GM12878 (cell line): ENCODE measurements around the gene SKP2. TPM values are rescaled to one million over a fixed set of nuclear protein-coding genes. Genes with fewer than 3 reads are reported as not detected.

Experiments used
- ATAC-seq: fragments of 200-7000 bp; cut with Tn5 transposase; 3 replicates; pipeline ENCODE4 v1.9.1; 2020; ENCODE audit warnings: mild to moderate bottlenecking, moderate library complexity
- BruUV-seq: library from RNA; stranded (reverse); fragments of 400-500 nt; replicated peaks from 2 replicates; lab custom pipeline; 2021; lab: Mats Ljungman, UMichigan
- CTCF ChIA-PET: fragments of 300-600 bp; sonication (Branson Sonifier 250); formaldehyde crosslinking; extraction: SDS; loops from one replicate; lab custom pipeline; 2021; ENCODE audit warnings: inconsistent platforms; lab: Yijun Ruan, JAX
- POLR2A ChIA-PET: fragments of 350-600 bp; formaldehyde crosslinking; extraction: SDS; loops from one replicate; lab custom pipeline; 2021; ENCODE audit warnings: inconsistent platforms; lab: Charles Lee
- RAD21 ChIA-PET: fragments of 300-600 bp; sonication (Branson Sonifier 250); formaldehyde crosslinking; loops from one replicate; lab custom pipeline; 2023; ENCODE audit warnings: antibody characterized with exemption; ENCODE audit not compliant: unreplicated experiment; lab: Charles Lee
- SMC1A ChIA-PET: fragments of 300-600 bp; sonication (Branson Sonifier 250); formaldehyde crosslinking; loops from one replicate; lab custom pipeline; 2023; ENCODE audit not compliant: unreplicated experiment, uncharacterized antibody; lab: Charles Lee
- DNase-seq: peaks from one replicate; pipeline ENCODE4 v3.0.0-alpha.2; 2011; ENCODE audit warnings: low read depth, low spot score
- FAIRE-seq: peaks from 3 replicates; lab custom pipeline; 2011; peaks lifted over from hg19 to GRCh38; lab: Jason Lieb, UNC
- H2AFZ ChIP-seq: 2 replicates; pipeline ENCODE4 v1.6.0; 2011; ENCODE audit warnings: low read depth, low read length, control low read depth; ENCODE audit not compliant: control insufficient read depth
- H3K27ac ChIP-seq: 2 replicates; pipeline ENCODE4 v1.5.1; 2011; ENCODE audit warnings: control low read depth; ENCODE audit not compliant: control insufficient read depth, insufficient read depth
- H3K27me3 ChIP-seq, 2 experiments: replicated peaks in 1 of 2; 2 replicates each; pipeline versions ENCODE4 v1.6.0 to v1.6.1; 2011; ENCODE audit warnings: low read length in 1 of 2; ENCODE audit not compliant: control insufficient read depth in 2 of 2, insufficient read depth in 2 of 2
- H3K36me3 ChIP-seq, 2 experiments: 2 replicates each; pipeline ENCODE4 v1.5.1; 2011; ENCODE audit warnings: low read length in 1 of 2; ENCODE audit not compliant: control insufficient read depth in 2 of 2, insufficient read depth in 2 of 2
- H3K4me1 ChIP-seq: 2 replicates; pipeline ENCODE4 v1.6.1; 2011; ENCODE audit warnings: mild to moderate bottlenecking, low read length, moderate library complexity, mixed read lengths; ENCODE audit not compliant: control insufficient read depth, insufficient read depth
- H3K4me2 ChIP-seq: 2 replicates; pipeline ENCODE4 v1.6.0; 2011; ENCODE audit warnings: control low read depth; ENCODE audit not compliant: control insufficient read depth, insufficient read depth
- H3K4me3 ChIP-seq: fragments of 200-600 bp; sonication (generic); 2 replicates; pipeline ENCODE4 v1.5.1; 2016
- H3K79me2 ChIP-seq: 2 replicates; pipeline ENCODE4 v1.6.0; 2011; ENCODE audit warnings: low read length; ENCODE audit not compliant: control insufficient read depth, insufficient read depth
- H3K9ac ChIP-seq: 2 replicates; pipeline ENCODE4 v1.8.0; 2011; ENCODE audit warnings: low read length, control low read depth, mixed read lengths; ENCODE audit not compliant: control insufficient read depth, insufficient read depth
- H3K9me3 ChIP-seq: replicated peaks from 3 replicates; pipeline ENCODE4 v1.5.1; 2011; ENCODE audit warnings: mild to moderate bottlenecking, low read length; ENCODE audit not compliant: control insufficient read depth, insufficient read depth
- H4K20me1 ChIP-seq: 2 replicates; pipeline ENCODE4 v1.6.0; 2011; ENCODE audit not compliant: control insufficient read depth, insufficient read depth
- ESRRA ChIP-seq: IDR thresholded peaks from 2 replicates; pipeline ENCODE4 v1.6.1; 2012; ENCODE audit warnings: mild to moderate bottlenecking, low read length, improper control_type of control experiment
- HDGF ChIP-seq: fragments of 450-650 bp; IDR thresholded peaks from 2 replicates; pipeline ENCODE4 v1.6.1; 2016; ENCODE audit warnings: antibody characterized with exemption
- MEF2A ChIP-seq: IDR thresholded peaks from 2 replicates; pipeline ENCODE4 v1.6.1; 2011; ENCODE audit warnings: low read depth, mild to moderate bottlenecking, low read length, moderate library complexity; ENCODE audit not compliant: insufficient read depth
- SIN3A ChIP-seq: IDR thresholded peaks from 2 replicates; pipeline ENCODE4 v1.6.1; 2012; ENCODE audit warnings: low read depth, low read length, improper control_type of control experiment
- SPI1 ChIP-seq: IDR thresholded peaks from 2 replicates; pipeline ENCODE4 v1.6.1; 2011; ENCODE audit warnings: low read depth, mild to moderate bottlenecking, low read length, moderate library complexity, borderline replicate concordance; ENCODE audit not compliant: insufficient read depth
- TARDBP ChIP-seq: IDR thresholded peaks from 2 replicates; pipeline ENCODE4 v1.6.1; 2016; ENCODE audit warnings: borderline replicate concordance
- WGBS: methylation state at CpG from one replicate; pipeline ENCODE4 v1.1.6; 2016; ENCODE audit warnings: low lambda C conversion rate; ENCODE audit not compliant: insufficient replicate concordance, insufficient coverage; ENCODE audit errors: missing lambda C conversion rate; 5-methylcytosine and 5-hydroxymethylcytosine counted together
- in situ Hi-C: fragments of 300-500 bp; cut with MboI; formaldehyde crosslinking; loops from 9 replicates; pipeline ENCODE4 v1.14.3; 2018; ENCODE audit warnings: mixed read lengths
- intact Hi-C: fragments of 100-400 bp; cut with micrococcal nuclease; formaldehyde crosslinking; loops from one replicate; pipeline ENCODE4 v1.14.2; 2022; ENCODE audit not compliant: unreplicated experiment
- polyA plus RNA-seq, 11 experiments: library from polyadenylated mRNA; depleted of rRNA in 4 of 11; unstranded in 6 of 11; stranded (reverse) in 5 of 11; fragments of >200 nt; fragmentation: Nextera tagmentation in 4 of 11; fragmentation: Illumina TruSeq in 1 of 11; extraction: Ambion mirVana in 4 of 11; extraction: Trizol in 1 of 11; gene quantifications; 1 replicate in 1 of 11; 2 replicates in 10 of 11; pipeline versions ENCODE4 v1.2.1 to v1.2.3, GENCODE V29; 2011 to 2016; ENCODE audit warnings: inconsistent platforms in 2 of 11, missing spikeins in 2 of 11, low read depth in 1 of 11
- total RNA-seq, 4 experiments: library from RNA; depleted of rRNA in 3 of 4; stranded (reverse); fragments of >200 nt in 3 of 4; fragmentation: Illumina TruSeq in 1 of 4; extraction: Trizol in 1 of 4; gene quantifications; 2 replicates each; pipeline versions ENCODE4 v1.2.1 to v1.2.3, GENCODE V29; 2013 to 2021
- TF ChIP-seq, protein P1 (sequence below): IDR thresholded peaks from 2 replicates; pipeline ENCODE4 v1.6.1; 2011; ENCODE audit warnings: low read depth, mild to moderate bottlenecking, low read length, moderate library complexity, borderline replicate concordance; ENCODE audit errors: extremely low read depth

SKP2 gene
- total and polyA plus RNA-seq, 10 of the 15 experiments (the other 5 are each of a cell fraction or from before 2014, with no cell fraction given): 13.9 to 50.8 (median 36.9) TPM

DNA sequence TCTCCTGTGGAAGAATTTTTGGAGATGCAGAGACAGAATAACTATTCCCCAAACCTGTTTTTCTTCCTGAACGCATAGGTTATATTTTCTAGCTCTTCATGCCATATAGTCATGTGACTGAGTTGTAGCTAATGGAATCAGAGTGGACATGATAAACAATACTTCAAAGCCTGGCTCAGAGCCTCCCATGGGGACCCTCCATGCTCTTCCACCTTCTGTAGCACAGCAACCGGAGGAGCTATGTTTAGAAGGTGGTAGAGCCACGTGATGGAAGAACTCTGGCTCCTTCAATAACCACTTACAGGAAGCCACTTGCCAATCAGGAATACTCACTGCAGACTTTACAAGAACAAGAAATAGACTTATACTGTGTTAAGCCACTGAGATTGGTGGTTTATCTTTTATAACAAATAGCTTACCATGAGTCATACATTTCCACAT, 50.6 kb downstream of the SKP2 start:
- intact Hi-C loops (no loop called here), in situ Hi-C loops (no loop called here)
- BruUV-seq: no TSS peak
- no peaks in the 10 kb centered on the region for H3K36me3 ChIP-seq
- no peaks in the 10 kb centered on the region for H3K27me3 ChIP-seq
- no peak overlapping the region for H2AFZ ChIP-seq
- WGBS: 79% methylated on average over 3 of the region's 3 CpGs
- ChIA-PET RAD21 (interaction anchor here (0.6 kb wide), 1 partner anchor 493 kb away, joined by 3 read pairs; no protein-coding TSS in a partner anchor), SMC1A (interaction anchor here (1.0 to 1.3 kb wide), 3 partner anchors 13 to 21 kb away, joined by 3 to 4 read pairs (median 3); no protein-coding TSS in a partner anchor), CTCF (interaction anchor here (0.8 to 2.1 kb wide), 5 partner anchors 24 to 124 kb away, joined by 3 to 4 read pairs (median 3); no protein-coding TSS in a partner anchor), POLR2A (interaction anchor here (0.6 kb wide), 1 partner anchor 34 kb away, joined by 3 read pairs; no protein-coding TSS in a partner anchor)
- H3K9ac ChIP-seq: no peak overlapping the region
- no peak for FAIRE-seq
- H3K4me3 ChIP-seq: no peak overlapping the region
- H4K20me1 ChIP-seq: no peaks in the 10 kb centered on the region
- DNase-seq: no peak
- no peaks in the 10 kb centered on the region for H3K4me1 ChIP-seq
- ATAC-seq: no peak
- no peaks in the 10 kb centered on the region for H3K9me3 ChIP-seq
- TF ChIP-seq HDGF (no peak), ESRRA (no peak), SIN3A (no peak), SPI1 (no peak), TARDBP (no peak), MEF2A (no peak)
- H3K4me2 ChIP-seq: no peak overlapping the region
- H3K79me2 ChIP-seq: no peaks in the 10 kb centered on the region
- no peak overlapping the region for H3K27ac ChIP-seq

DNA sequence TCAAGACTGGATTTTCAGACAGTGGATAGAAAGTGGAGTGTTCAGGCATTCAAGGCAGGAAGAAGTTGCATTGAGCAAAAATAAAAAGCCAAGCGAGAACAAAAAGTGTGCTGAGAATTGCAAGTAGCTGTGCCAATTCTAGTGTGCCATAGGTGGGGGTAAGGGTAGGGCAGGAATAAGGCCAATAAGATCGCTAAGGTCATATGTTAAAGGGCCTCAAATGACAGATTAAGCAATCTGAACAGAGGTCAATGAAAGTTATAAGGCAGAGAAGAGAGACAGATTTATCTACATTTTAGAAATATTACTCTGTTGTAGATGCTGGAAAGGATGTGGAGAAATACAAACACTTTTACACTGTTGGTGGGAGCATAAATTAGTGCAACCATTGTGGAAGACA, 53.4 kb downstream of the SKP2 start:
- ChIA-PET POLR2A (no interaction called here), RAD21 (no interaction called here), CTCF (interaction anchor here (1.1 kb wide), 1 partner anchor 125 kb away, joined by 3 read pairs; no protein-coding TSS in a partner anchor), SMC1A (no interaction called here)
- FAIRE-seq (no peak), DNase-seq (no peak), ATAC-seq (no peak)
- no peak overlapping the region for H3K27ac ChIP-seq
- H2AFZ ChIP-seq: no peak overlapping the region
- H3K79me2 ChIP-seq: no peaks in the 10 kb centered on the region
- H4K20me1 ChIP-seq: no peaks in the 10 kb centered on the region
- BruUV-seq: no TSS peak
- no peaks in the 10 kb centered on the region for H3K36me3 ChIP-seq
- WGBS: 100% methylated on average over 2 of the region's 2 CpGs
- no peaks in the 10 kb centered on the region for H3K27me3 ChIP-seq
- H3K4me1 ChIP-seq: no peaks in the 10 kb centered on the region
- intact Hi-C loops: no loop called here
- in situ Hi-C loops: no loop called here
- H3K4me3 ChIP-seq: no peak overlapping the region
- H3K9me3 ChIP-seq: no peaks in the 10 kb centered on the region
- TF ChIP-seq, protein P1, sequence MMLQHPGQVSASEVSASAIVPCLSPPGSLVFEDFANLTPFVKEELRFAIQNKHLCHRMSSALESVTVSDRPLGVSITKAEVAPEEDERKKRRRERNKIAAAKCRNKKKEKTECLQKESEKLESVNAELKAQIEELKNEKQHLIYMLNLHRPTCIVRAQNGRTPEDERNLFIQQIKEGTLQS: no peak
- TF ChIP-seq, all 136 proteins: peak for 0
- Histone ChIP-seq H3K4me2 (no peak overlapping the region), H3K9ac (no peak overlapping the region)
